ENCODE measurements around the gene ATP8B4.

- TF ChIP-seq CTCF (IDR thresholded peaks at IDR 0.05; ENCODE audit: low read depth, low read length, missing input control), result no peak
- no peak for TF ChIP-seq JUND (IDR thresholded peaks at IDR 0.05)
- TF ChIP-seq, protein P1, sequence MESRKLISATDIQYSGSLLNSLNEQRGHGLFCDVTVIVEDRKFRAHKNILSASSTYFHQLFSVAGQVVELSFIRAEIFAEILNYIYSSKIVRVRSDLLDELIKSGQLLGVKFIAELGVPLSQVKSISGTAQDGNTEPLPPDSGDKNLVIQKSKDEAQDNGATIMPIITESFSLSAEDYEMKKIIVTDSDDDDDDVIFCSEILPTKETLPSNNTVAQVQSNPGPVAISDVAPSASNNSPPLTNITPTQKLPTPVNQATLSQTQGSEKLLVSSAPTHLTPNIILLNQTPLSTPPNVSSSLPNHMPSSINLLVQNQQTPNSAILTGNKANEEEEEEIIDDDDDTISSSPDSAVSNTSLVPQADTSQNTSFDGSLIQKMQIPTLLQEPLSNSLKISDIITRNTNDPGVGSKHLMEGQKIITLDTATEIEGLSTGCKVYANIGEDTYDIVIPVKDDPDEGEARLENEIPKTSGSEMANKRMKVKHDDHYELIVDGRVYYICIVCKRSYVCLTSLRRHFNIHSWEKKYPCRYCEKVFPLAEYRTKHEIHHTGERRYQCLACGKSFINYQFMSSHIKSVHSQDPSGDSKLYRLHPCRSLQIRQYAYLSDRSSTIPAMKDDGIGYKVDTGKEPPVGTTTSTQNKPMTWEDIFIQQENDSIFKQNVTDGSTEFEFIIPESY (IDR thresholded peaks at IDR 0.05), result no peak
- TF ChIP-seq, protein P2, sequence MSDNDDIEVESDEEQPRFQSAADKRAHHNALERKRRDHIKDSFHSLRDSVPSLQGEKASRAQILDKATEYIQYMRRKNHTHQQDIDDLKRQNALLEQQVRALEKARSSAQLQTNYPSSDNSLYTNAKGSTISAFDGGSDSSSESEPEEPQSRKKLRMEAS (IDR thresholded peaks at IDR 0.05), result no peak
- no peak for TF ChIP-seq YY1 (IDR thresholded peaks at IDR 0.05)
- TF ChIP-seq, protein P3, sequence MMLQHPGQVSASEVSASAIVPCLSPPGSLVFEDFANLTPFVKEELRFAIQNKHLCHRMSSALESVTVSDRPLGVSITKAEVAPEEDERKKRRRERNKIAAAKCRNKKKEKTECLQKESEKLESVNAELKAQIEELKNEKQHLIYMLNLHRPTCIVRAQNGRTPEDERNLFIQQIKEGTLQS (IDR thresholded peaks at IDR 0.05), result no peak
- TF ChIP-seq, protein P4, sequence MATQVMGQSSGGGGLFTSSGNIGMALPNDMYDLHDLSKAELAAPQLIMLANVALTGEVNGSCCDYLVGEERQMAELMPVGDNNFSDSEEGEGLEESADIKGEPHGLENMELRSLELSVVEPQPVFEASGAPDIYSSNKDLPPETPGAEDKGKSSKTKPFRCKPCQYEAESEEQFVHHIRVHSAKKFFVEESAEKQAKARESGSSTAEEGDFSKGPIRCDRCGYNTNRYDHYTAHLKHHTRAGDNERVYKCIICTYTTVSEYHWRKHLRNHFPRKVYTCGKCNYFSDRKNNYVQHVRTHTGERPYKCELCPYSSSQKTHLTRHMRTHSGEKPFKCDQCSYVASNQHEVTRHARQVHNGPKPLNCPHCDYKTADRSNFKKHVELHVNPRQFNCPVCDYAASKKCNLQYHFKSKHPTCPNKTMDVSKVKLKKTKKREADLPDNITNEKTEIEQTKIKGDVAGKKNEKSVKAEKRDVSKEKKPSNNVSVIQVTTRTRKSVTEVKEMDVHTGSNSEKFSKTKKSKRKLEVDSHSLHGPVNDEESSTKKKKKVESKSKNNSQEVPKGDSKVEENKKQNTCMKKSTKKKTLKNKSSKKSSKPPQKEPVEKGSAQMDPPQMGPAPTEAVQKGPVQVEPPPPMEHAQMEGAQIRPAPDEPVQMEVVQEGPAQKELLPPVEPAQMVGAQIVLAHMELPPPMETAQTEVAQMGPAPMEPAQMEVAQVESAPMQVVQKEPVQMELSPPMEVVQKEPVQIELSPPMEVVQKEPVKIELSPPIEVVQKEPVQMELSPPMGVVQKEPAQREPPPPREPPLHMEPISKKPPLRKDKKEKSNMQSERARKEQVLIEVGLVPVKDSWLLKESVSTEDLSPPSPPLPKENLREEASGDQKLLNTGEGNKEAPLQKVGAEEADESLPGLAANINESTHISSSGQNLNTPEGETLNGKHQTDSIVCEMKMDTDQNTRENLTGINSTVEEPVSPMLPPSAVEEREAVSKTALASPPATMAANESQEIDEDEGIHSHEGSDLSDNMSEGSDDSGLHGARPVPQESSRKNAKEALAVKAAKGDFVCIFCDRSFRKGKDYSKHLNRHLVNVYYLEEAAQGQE (IDR thresholded peaks at IDR 0.05), result no peak
- no peak for TF ChIP-seq GABPA (IDR thresholded peaks at IDR 0.05 in 1 of 2, conservative IDR thresholded peaks at IDR 0.05 in 1 of 2)
- no peak for TF ChIP-seq SP1 (IDR thresholded peaks at IDR 0.05)
- TF ChIP-seq RXRA (IDR thresholded peaks at IDR 0.05), result no peak
These were observed 229.5 kb downstream of the ATP8B4 start for GRCh38 chr15:49889536-49889935.

All from liver (tissue), 3 donors.